ENCODE data around the gene IQGAP2.

DNA sequence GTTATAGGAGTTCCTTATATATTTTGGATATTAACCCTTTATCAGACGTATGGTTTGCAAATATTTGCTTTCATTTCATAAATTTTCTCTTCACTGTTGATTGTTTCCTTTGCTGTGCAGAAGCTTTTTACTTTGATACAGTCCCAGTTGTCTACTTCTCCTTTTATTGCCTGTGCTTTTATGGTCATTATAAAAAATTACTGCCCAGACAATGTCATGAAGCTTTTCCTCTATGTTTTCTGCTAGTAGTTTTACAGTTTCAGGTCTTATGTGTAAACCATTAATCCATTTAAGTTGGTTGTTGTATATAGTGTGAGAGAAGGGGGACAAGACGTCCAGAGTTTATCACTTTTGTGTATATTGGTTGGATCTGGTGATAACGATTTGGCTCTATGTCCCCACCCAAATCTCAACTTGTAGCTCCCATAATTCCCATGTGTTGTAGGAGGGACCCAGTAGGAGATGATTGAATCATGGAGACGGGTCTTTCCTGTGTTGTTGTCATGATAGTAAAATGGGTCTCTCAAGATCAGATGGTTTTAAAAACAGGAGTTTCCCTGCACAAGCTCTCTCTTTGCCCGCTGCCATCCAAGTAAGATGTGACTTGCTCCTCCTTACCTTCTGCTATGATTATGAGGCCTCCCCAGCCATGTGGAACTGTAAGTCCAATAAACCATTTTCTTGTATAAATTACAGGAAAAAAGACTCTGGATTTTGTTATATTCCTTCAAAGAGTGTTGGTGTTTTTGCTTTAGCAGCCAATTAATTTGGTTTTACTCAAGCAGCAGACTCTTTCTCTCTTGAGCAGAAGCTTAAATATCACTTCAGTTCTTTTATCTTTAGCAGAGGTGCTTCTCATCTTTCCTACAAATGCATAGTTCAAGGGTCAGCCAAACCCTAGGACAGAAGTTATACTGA is 326.5 kb downstream of the IQGAP2 start:
- TF ChIP-seq, protein P1, sequence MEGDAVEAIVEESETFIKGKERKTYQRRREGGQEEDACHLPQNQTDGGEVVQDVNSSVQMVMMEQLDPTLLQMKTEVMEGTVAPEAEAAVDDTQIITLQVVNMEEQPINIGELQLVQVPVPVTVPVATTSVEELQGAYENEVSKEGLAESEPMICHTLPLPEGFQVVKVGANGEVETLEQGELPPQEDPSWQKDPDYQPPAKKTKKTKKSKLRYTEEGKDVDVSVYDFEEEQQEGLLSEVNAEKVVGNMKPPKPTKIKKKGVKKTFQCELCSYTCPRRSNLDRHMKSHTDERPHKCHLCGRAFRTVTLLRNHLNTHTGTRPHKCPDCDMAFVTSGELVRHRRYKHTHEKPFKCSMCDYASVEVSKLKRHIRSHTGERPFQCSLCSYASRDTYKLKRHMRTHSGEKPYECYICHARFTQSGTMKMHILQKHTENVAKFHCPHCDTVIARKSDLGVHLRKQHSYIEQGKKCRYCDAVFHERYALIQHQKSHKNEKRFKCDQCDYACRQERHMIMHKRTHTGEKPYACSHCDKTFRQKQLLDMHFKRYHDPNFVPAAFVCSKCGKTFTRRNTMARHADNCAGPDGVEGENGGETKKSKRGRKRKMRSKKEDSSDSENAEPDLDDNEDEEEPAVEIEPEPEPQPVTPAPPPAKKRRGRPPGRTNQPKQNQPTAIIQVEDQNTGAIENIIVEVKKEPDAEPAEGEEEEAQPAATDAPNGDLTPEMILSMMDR (conservative IDR thresholded peaks at IDR 0.05) = no peak
- no peak for TF ChIP-seq EZH2 (IDR thresholded peaks at IDR 0.05; ENCODE audit: low read depth)
